GM18868 (cell line): ENCODE measurements around the gene KLHL5.

ENCODE experiments used
- ATAC-seq: cut with Tn5 transposase; IDR thresholded peaks from one replicate; pipeline ENCODE4 v1.9.1; 2021; ENCODE audit warnings: mild to moderate bottlenecking, moderate library complexity; ENCODE audit not compliant: unreplicated experiment

Gene KLHL5

DNA sequence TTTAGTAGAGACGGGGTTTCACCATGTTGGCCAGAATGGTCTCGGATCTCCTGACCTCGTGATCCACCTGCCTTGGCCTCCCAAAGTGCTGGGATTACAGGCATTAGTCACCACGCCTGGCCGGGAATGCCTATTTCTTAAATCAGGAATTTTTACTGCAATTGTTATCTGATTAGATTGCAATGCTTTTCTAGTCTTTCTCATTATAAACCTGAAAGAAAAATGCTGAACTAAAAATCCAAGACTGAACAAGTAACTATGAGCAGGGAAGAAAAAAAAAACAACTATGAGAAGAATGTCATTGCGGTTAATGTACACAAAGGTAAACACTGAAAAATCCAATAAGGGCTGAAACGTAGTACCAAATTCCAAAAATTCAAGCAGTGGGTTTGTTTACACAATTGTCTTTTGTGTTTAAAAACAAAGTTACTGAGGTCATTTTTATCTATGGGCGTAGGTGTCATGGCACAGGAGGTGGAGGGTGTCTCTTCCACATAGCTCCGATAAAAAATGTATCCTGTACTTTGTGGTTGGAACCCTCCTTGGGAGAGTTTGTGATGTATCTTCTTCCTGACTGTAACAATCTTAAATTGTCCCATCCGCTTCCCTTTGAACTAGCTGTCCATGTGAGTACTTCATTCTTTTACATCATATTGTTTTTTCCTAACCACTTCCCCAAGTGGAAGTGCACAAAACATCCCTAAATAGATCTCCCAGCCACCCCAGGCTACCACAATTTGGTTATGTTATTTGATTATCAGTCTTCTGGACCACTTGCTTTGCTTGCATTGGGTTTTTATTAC is 18.8 kb upstream of the KLHL5 start:
- ATAC-seq = no peak

DNA sequence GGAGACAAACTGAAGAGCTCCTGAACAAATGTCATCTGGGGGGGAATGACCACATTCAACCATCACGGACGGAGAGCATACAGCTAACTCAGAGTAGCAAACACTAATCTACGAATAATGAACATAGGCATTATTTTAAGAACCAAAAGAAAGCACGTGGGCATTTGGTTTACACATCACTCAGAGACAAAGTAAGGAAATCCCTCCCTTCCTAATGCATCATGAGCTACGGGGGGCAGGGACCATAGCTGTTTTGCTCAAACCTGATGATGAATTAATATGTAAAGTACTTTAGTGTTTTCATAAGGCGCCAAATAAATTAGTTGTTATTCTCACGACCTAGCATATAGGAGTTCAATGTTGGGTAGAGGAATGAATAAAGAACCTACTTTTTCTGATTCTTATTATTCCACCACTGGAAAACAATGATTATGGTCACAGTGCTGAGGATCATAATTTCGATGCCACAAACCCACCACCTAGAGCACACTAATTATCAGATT is 18.1 kb upstream of the KLHL5 start:
- ATAC-seq = no peak

DNA sequence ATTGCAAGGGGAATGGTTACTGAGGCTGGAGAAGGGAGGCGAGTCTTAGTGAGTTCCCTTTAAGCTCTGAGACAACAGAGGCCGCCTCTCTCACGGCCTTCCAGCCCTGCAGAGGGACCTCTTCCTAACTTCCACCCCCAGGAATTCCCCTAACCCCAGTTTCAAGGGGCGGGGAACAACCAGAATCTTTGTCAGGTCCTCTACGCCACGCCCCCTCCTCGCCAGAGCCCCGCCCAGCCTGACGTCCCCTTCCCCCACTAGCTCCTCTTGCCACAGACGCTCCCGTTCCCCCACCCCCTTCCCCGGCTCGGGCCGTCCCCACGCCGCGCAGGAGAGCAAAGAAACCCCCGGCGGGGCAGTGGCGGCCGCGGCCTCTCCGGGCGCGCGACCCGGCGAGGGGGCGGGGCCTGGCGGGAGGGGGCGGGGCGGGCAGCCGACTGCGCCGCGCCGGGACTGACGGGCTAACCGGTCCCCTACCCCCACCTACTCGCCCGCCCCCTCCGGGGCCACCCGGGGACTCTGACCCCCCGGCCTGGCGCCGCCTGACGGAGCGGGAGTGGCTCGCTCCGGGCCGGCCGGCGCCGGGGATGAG is 17.6 kb upstream of the KLHL5 start:
- peak; percentile 77 for ATAC-seq

DNA sequence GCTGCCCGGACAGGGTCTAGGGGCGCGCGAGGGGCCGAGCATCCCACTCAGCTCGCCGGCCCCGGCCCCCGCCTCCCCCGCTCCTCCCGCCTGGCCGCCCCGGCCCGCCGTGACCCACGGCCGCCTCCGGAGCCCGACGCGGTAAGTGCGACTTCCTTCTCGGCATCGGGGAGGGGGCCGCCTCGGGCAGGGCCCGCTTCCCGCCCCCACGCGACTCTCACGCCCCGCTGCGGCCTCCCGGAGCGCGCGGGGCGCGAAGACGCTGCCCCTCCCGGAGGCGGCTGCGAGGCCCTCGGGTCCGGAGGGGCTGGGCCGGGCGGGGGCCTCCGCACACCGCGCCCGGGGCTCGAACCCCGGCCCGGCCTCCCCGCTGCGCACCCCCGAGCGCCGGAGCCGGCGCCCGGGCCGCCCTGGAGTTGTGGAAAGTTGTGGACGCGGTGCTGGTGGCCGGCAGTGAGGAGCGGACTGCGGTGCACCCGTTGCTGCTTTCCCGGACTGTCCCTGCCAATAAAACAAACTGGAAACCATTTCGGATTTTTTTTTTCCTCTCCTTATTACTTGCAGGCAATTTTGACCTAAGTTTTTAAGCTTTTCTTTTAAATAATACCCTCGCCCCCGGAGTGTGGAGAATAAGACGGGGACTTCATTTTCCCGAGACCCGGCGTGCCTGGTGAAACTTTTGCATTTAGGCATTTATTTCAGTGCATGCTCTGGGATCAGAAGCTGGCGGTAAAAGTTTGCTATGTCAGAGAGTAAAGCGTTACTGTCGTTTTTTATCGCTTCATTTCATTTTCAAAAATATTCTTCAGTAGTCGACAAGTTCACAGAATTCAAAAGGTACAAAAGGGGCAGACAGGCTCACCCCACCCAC is 16.8 kb upstream of the KLHL5 start:
- ATAC-seq = no peak

DNA sequence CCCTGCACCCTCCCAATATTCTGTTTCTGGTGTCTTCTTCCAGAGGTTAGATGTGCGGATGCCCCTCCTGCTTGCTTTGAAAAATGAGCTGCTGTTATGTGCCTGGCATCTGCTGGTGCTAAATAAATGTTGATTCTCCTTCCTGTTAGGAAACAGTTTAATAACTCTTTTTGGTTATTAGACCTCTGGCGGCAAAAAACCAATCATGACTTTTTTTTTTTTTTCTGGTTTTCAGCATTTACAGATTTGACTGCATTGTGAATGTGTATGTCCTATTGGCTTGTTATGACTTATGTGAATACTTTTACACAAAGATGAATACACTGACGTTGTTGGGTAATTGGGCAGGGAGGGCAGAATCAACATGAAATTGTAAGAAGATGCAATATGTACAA is 16.2 kb upstream of the KLHL5 start:
- no peak for ATAC-seq

DNA sequence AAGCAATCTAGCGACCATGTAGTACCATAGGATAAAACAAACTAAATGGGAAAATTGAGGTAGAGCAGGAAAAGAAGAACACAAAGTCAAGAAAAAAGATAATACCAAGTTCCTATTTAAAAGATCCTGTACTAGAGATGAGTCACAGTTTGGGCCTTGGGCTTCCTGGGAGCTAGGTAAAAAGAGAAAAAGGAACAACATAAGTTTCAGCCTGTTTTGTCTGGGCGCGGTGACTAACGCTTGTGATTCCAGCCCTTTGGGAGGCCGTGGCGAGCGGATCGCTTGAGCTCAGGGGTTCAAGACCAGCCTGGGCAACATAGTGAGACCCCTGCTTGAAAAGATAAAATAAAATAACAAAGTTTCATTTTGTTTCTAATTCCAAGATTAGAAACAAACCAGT is 15.8 kb upstream of the KLHL5 start:
- no peak for ATAC-seq

DNA sequence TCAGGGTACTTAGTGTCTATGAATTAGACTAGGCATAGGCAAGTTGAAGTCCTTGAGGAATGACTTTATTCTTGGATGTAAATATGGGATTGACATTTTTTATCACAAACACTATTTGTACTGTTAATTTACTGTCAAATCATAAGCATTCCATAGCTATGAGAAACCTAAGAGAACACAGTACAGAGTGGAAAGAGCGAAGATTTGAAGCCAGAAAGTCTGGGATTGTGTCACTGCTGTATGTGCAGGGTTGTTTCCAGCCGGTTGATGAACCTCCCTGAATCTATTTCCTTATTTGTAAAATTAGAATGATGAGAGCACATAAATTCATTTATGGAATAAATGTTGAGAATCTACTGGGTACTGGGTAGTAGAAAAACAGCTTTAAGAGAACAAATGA is 14.4 kb upstream of the KLHL5 start:
- no peak for ATAC-seq

DNA sequence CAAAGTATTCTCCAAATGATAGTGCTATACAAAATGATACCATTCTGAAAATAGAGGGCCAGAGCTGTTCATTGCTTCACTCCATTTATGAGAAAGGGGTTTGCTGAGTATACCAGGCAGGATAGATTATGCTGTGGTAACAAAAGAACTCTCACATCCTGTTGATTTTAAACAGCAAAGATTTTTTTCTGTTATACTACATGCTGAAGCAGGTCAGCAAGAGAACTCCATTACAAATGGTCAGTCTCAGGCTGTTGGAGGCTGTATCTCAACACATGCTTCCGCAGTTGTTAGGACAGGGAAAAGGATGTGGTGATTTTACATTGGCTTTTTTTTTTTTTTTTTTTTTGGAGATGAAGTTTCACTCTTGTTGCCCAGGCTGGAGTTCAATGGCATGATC is 13.7 kb upstream of the KLHL5 start:
- no peak for ATAC-seq

DNA sequence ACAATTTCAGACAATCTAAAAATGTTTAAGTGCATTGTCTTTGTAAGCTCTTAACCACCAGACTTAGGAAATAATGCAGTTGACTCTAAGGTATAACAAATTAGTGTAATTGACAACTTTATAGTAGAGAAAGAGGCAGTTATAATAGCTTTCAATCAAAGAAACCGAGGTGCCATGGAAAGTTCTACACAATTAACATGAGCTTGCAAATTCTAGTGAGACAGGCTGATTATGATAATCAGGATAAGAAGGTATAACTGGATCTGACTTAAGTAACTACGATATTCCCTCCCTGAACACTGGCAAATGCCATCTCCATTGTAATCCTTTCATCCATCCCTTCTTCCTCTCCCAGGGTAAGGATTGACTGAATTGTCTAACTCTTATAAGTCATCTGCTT is 11.4 kb upstream of the KLHL5 start:
- no peak for ATAC-seq

DNA sequence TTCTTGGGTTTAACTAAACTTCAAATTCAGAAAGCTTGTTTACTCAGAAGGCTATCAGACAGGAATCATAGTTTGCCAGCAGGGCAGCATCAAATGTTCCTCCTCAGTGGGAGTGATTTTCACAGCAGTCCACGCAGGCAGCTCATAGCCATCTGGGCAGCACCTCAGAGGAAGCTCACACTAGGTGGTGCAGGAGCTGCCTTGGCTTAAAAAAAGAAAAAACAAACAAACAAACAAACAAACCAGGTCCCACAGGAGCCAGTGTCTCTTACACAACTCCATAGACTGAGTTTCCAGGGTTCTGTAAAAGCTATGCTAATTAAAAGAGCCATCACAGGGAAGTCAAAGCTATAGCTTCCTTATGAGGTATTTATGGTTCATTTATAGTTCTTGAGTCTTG is 10.5 kb upstream of the KLHL5 start:
- ATAC-seq = no peak

DNA sequence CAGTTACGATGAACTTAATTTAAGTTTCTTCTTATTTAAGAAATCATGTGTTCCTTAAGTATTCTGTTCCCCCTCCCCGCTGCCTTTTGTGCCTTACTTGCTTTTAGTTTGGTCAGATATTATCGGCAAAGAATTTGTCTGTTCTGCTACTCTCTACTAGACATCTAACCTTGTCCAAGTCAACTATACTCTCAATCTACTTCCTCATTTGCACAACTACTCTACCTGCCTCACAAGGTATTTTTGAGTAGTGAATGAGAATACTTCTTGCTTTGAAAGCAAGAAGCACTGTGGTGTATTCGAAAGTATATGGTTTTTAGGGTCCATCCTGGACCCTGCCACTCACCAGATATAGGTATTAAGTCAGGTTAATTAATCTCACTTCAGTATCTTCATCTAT is 8.0 kb upstream of the KLHL5 start:
- no peak for ATAC-seq

DNA sequence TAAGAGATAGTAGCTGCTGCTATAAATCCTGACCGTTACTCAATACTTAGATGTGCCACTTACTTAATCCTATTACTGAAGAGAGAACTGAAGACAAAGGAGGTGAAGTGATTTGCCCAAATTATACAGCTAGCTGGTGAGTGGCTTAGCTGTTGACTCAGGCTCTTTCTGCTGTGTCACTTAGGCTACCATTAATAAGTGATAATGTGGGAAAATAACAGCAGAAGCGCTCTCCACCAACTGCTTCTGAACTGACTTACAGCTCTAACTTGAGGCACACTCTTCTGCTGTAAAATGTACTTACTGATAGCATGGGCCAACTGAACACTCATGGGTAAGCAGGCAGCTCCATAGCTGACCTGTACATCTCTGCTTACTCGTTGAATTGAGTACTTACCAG is 7.5 kb upstream of the KLHL5 start:
- no peak for ATAC-seq

DNA sequence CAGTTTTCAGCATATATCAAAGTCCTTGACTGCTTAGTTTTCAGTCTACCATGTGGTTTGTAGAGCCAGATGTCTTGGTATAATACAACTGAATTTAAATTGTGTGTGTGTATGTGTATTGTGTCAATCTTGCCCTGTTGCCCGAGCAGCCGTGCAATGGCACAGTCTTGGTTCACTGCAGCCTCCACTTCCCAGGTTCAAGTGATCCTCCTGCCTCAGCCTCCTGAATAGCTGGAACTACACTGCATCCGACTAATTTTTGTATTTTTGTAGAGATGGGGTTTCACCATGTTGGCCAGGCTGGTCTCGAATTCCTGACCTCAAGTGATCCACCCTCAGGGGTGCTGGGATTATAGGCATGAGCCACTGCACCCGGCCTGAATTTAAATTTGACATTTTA is 6.0 kb upstream of the KLHL5 start:
- no peak for ATAC-seq

DNA sequence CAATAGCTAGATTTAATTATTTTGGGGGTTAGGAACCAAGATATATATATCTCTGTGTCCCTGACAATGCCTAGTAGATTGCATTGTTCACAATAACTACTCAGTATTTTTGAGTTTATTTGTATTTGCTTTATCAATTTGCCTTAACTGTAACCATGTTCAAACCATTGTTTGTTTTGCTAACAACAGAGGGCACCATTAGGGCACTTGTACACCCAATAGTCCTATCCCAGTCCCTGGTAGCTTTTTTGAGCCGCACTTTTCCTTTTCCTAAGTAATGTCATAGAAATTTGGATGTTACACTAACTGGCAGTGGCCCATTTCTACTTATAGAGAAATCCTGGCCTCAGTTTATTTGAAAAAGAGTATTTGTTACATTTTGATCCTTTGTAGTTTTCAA is 575 bp upstream of the KLHL5 start:
- ATAC-seq = no peak

DNA sequence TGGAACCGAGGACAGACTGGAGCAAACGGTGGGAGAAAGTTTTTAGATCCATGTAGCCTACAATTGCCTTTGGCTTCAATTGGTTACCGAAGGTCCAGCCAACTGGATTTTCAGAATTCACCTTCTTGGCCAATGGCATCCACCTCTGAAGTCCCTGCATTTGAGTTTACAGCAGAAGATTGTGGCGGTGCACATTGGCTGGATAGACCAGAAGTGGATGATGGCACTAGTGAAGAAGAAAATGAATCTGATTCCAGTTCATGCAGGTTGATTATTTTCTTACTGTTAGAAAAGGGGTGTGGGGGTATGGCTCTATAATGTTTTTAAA is 702 bp downstream of the KLHL5 start:
- no peak for ATAC-seq

DNA sequence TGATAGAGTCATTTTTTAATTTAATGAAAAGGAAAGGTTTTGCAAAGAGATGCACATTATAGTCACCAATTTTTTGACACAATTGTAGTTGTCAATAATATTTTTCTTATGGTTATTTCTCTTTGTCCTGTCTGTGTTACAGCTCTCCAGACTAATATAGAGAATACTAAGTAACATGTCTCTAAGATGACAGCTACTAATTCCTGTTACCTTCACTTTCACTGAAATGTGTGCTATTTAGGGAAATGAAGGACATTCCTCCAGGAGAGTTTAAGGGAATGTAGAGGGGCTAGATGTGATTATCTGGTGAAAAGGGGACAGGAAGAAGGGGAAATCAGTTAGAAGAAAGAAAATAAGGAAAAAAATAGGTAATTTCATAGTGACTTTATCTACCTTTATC is 1.4 kb downstream of the KLHL5 start:
- no peak for ATAC-seq

DNA sequence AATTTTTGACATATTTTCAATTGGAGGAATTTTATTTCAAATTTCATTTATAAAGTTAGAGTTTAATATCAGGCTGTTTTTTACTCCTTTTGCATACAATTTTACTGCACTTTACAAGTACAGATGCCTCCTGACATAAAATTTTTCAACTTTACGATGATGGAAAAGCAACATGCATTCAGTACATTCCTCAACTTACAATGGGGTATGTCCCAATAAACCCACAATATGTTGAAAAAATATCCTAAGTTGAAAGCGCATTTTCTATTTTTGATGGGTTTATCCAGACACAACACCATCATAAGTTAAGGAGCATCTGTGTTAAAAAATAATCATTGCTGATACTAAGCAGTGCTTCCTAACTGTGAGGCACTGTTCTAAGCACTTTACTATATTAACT is 4.3 kb downstream of the KLHL5 start:
- no peak for ATAC-seq

DNA sequence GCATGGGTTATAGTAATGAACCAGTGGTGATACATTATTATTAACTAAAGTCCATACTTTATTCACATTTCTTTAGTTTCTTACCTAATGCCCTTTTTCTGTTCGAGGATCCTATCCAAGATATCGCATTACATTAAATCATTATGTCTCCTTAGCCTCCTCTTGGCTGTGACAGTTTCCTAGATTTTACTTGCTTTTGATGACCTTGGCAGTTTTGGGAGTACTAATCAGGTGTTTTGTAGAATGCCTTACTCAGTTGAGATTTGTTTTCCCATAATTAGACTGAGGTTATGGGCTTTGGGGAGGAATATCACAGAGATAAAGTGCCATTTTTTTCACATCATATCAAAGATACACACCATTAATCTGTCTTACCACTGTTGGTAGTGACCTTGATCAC is 5.0 kb downstream of the KLHL5 start:
- ATAC-seq = no peak

DNA sequence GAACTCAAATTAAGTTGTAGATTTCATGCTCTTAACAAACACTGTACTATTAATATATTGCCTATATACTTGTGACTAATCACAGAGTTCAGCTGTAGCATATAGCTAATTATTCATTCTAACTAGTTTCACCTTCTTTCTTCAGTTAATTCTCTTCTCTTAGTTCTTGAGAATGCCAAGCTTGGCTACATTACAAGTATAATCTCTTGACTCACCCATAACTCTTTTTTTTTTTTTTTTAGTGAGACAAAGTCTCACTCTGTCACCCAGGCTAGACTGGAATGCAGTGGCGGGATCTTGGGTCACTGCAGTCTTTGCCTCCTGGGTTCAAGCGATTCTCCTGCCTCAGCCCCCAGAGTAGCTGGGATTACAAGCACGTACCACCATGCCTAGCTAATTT is 5.4 kb downstream of the KLHL5 start:
- no peak for ATAC-seq

DNA sequence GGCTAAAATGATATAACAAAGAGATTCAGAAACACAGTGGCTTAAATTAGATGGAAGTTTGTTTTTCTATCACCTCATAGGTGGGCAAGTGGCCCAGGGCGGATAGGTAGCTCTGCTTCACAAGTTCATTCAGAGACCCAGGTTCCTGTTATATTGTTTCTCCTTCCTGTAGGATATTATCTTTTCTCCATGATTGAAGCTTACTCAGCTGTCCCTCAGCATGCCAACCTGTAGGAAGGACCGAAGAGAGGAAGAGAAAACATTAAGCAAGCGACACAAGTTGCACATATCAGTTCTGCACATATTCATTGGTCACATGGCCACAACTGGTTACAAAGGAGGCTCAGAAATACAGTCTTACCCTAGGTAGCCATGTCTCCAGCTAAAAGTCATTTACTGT is 6.9 kb downstream of the KLHL5 start:
- no peak for ATAC-seq

DNA sequence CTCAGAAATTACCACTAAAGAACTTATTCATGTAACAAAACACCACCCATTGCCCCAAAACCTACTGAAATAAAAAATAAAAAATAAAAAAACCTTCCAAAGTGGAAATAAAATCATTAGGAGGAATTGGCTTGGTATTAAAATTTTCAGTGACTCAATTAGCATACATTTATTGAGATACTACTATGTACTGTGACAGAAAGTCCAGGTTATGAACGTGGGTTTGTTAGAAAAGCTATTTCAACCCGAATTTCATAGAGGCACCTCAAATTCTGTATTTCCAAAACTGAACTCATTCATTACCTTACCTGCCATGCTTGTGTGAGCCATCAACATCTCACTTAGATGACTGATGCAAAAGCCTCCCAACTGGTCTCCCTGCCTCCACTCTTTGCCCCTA is 16.8 kb downstream of the KLHL5 start:
- ATAC-seq = no peak

DNA sequence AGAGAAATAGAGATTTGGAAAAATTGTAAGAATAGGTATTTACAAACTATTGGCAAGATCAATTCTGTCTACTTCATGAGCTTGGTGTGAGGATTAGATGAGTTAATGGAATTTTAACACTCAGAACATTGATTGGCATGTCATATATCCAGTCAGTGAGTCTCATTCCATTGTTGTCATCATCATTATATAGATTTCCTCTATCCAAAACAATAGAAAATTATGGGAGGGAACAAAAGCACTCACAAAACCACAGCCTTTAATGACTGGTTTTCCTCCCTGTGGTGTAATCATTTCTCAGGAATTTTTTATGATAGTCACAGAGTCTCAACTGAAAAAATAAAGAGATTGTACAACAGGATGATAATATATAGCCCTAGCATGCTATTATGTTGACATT is 21.1 kb downstream of the KLHL5 start:
- no peak for ATAC-seq
